Middle frontal gyrus (tissue), 1 donor: ENCODE data around the gene MS4A6A.
"Not testable (repeated sequence)": the region's sequence is repeated elsewhere in the genome, so short reads cannot be mapped to it uniquely, and the experiment has no call there.

Source experiments
- DNase-seq: peaks from one replicate; pipeline ENCODE4 v3.0.0-alpha.2; 2015; ENCODE audit warnings: low spot score; ENCODE audit errors: extremely low spot score

MS4A6A gene, protein sequence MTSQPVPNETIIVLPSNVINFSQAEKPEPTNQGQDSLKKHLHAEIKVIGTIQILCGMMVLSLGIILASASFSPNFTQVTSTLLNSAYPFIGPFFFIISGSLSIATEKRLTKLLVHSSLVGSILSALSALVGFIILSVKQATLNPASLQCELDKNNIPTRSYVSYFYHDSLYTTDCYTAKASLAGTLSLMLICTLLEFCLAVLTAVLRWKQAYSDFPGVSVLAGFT

DNA sequence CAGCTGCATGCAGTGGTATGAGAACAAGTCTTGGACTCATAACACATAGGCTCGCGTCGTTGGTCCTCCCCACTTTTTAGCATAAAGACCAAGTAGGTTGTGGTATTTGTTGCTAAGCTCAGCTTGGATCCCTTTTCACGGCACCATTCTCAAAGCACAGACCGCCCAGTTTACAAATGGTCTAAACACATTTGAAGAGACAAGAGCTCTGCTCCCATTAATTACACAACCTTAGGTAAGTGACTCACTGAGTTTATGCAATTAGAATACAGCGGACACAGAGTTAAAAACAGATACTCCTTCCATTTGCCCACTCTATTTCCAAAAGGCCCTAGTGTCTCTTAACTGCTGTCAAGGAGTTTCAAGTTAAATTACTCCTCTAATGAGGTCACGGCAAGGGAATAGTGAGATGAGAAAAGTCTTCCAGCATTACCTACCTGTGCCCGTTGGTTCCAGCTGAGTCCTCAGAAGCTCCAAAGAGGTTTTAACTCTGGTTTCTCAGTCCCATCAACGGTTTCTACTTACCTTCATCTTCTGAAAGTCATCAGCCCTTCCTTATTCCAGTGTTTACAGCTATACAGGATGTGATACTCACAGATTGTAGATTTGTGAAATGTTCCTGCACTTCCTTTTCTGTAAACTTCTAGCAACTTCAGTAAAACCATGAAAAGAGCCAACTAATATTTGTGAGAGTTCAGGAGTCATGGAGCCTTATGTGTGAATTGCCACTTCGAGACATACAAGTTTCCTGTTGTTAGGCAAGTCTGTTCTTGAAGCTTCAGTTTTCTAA, at the start of gene MS4A6A:
Gene MS4A6A (minus strand): TSS at position 543 of the 790 bp plus-strand sequence. CDS start 1,356 bp downstream, outside the sequence.
- no peak for DNase-seq

DNA sequence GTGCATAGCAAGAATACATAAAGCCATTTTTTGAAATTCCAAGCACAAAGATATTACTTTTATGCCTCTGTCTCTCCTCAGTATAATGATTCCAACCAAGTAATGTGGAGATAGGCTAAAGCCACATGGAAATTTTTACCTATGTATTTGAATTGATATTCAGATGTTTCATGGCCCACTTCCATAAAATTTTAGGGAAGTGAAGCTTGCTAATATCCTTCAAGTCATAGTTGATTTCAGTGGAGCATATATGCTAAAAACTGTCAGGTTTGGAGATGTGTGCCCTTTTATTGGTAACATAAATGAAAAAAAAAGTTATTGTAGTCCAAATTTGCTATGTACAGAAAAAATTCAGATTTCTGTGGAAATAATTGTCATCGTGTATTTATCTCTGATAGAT, 47.8 kb upstream of the MS4A6A start:
- no peak for DNase-seq

DNA sequence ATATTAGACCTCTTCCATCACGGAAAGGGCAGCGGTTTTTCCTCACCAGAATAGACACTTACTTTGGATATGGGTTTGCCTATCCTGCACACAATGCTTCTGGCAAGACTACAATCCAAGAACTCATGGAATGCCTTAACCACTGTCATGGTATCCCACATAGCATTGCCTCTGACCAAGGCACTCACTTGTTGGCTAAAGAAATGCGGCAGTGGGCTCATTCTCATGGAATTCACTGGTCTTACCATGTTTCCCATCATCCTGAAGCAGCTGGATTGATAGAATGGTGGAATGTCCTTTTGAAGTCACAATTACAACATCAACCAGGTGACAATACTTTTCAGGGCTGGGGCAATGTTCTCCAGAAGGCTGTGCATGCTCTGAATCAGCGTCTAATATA, 39.3 kb upstream of the MS4A6A start:
- no peak for DNase-seq

DNA sequence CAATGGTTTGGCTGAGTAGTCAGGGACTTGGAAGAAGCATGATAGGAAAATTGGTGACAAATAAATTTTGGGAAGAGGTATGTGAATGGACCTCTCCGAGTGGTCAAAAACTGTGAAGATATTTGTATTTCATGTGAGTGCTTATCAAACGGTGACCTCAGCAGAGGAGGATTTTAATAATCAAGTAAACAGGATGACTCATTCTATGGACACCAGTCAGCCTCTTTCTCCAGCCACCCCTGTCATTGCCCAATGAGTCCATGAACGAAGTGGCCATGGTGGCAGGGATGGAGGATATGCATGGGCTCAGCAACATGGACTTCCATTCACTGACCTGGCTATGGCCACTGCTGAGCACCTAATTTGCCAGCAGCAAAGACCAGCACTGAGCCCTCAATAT, 38.8 kb upstream of the MS4A6A start:
- no peak for DNase-seq

DNA sequence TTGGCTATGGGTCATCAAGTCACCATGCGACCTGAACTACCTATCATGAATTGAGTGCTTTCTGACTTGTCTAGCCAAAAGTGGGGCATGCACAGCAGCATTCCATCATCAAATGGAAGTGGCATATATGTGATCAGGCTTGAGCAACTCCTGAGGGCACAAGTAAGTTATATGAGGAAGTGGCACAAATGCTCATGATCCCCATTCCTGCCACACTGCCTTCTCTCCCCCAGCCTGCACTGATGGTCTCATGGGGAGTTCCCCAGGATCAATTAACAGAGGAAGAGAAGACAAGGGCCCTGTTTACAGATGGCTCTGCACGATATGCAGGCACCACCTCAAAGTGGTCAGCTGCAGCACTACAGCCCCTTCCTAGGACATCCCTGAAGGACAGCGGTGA, 38.3 kb upstream of the MS4A6A start:
- no peak for DNase-seq

DNA sequence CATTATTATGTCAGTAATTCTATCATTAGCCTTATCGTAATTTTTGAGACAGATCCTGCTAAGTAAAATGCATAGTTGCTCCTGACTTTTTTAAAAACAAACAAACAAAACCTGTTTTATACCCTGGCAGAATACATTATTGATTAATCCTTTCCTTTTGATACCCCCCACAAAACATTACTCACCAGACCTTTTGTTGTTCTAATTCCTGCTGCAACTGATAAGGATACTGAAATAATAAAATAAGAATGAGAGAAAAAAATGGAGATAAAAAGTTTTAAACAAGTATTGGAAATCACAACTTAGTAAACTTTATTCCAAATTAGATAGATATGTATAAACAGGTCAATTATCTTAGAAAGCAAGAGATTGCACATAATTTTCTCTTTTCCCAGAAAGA, 31.5 kb upstream of the MS4A6A start:
- DNase-seq = no peak

DNA sequence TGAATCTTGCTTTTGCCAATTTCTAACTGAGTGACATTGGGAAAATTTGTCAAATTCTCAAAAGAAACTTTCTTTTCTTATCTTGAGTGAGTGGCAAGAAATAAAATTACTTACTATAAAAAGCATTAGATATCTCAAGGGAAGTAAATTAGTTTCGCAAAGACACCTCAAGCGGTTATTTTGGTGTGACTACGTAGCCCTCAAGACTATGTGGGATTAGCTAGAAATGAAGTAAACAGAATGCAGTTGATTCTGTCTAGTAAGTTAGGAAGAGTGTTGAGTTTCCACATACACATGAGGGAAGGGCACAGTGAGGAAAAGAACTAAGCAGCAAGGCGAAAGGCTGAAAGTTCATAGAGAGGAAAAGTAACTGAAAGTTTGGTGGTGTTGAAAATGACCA, 28.3 kb upstream of the MS4A6A start:
- DNase-seq = no peak

DNA sequence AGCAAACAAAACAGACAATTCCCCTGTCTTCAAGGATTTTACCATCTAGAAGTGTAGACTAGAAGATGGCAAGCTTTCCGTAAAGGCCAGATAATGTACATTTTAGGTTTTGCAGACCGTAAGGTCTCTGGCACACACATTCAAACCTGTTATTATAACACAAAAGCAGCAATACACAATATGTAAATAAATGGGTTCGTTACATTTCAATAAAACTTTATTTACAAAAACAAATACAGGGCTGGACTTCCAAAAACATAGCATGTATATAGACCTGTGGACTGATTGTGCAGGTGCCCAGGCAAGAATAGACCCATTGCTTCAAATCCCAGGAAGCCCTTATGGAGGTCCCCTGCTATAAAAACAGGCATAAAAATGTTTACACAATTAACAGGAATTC, 27.1 kb upstream of the MS4A6A start:
- DNase-seq = no peak

DNA sequence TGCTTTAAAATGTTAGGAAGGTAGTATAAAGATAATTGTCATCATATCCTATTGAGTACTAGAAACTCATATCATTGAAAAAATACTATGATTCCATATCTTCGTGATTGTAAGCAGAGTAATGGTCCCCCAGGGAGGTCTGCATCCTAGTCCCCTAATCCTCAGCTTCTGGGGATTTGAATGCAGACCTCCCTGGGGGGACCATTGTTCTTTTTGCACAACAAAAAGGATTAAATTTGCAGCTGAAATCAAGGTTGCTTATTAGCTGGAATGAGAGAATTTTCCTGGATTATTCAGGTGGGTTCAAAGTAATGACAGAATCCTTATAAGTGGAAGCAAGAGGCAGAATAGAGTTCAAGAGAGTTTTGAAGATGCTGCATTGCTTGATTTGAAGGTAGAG, 26.1 kb upstream of the MS4A6A start:
- DNase-seq = no peak

DNA sequence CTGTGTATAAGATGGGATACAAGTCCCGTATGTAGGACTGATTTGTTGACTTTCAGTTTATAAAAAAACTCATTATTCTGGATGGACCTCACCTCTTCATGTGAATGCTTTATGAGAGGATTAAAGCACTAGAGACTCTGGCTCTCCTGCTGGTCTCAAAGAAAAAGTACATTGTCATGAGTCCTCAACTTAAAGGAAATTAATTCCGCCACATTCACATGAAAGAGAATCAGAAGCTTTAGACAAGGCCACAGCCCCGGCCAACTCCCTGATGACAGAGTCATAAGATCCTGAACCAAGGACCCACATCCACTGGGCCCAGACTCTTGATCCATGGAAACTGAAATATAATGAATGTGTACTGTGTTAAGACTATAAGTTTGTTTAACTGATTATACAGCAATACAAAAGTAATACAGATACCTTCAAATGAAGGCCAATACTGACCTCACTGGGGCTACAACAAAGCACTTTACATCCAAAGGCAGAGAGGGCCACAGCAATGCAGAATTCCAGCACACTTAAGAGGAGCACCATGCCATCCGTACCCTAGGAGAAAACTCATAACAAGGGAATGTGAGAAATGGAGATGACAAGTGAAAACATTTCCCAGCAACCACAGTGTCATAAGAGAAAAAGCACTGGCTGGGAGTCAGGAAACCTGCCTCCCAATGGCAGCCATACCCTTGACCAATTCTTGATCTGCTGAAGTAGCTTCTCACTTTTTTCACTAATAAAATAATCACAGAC, 25.4 kb upstream of the MS4A6A start:
- no peak for DNase-seq

DNA sequence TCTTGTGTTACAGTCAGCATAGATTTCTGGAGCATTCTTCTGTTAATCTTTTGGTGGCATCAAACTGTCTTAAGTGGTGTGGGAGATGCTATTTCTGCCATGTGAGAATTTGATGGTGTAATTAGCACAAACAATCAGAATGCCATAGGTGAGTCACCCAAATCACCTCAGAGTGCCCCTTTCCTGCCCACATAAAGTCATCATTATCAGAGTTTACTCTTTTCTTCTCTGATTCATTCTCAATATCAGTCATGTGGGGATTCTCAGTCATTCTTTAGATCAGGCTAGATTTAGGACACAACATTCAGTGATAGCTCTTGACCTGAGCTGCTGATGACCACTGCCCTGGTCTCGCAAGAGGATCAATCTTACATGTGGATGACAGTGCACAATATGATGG, 23.7 kb upstream of the MS4A6A start:
- DNase-seq = no peak

DNA sequence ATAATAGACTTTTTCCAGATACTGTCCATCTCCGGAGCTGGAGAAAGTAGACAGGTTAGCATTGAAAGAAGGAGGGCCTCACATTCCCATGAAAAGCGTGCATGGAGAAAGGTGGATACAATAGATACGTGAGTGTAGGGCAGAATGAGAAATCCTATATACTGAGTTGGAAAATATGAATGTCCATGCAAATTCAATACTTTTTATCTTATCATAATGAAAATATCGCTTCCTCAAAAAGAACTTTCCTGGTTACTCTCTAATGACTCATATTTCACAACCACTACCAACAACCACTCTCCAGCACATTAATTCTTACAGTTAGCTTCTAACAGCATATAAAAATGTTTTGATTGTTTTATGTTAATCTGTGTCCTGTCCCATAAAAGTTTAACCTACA, 22.0 kb upstream of the MS4A6A start:
- no peak for DNase-seq

DNA sequence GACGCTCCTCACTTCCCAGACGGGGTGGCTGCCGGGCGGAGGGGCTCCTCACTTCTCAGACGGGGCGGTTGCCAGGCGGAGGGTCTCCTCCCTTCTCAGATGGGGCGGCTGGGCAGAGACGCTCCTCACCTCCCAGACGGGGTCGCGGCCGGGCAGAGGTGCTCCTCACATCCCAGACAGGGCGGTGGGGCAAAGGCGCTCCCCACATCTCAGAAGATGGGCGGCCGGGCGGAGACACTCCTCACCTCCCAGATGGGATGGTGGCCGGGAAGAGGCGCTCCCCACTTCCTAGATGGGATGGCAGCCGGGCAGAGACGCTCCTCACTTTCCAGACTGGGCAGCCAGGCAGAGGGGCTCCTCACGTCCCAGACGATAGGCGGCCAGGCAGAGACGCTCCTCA, 18.5 kb upstream of the MS4A6A start:
- not testable (repeated sequence) for DNase-seq

DNA sequence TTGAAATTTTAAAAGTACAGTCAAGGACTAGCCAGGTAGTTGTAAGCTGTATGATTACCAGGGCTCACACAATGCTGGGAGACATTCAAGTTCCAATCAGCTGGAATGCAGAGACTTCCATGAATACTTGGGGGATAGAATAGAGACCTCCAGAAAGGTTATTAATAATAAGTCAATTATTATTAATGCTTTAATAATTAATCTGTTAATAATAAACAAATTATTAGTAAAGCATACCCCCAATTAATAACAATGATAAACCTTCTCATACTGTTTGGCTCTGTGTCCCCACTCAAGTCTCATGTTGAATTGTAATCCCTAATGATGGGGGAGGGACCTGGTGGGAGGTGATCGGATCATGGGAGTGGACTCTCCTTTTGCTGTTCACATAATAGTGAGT, 14.6 kb upstream of the MS4A6A start:
- no peak for DNase-seq

DNA sequence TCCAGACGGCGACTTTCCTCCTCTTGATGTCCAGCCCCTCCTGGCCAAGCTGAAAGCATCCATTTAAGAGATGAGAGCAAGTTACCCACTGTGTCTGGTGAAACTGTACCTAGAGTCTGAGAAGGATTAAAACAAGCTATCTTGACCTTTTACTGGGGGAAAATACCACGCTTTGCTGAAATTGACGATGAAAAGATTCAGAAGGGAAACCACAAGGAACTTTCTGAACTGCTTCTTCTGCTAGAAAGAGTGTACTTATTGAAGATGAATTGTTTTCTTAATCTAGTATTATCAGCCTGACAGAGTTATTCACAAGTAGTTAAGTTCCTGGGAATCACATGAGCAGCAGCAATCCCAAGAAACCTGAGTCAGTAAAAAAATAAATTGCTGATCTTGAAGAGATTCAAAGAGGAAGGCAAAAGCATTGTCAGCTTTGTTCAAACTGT, 13.1 kb upstream of the MS4A6A start:
- DNase-seq = no peak

DNA sequence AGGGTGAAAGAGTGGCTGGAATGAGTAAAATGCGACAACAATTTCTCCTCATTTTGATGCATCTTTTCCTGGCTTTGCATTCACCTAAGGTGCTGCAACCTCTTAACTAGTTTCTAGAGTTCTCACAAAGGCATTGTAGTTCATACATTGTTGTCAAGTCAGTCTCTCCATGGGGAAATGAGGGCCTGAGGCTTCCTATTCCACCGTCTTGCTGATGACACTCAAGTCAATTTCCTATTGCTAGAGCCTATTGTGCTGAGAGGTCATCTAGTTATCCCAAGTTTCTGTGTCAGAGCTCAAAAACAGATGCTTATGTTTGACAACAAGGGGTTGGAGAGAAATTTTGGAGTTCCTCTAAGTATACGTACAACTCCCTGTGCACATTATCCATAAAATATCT, 11.6 kb upstream of the MS4A6A start:
- no peak for DNase-seq

DNA sequence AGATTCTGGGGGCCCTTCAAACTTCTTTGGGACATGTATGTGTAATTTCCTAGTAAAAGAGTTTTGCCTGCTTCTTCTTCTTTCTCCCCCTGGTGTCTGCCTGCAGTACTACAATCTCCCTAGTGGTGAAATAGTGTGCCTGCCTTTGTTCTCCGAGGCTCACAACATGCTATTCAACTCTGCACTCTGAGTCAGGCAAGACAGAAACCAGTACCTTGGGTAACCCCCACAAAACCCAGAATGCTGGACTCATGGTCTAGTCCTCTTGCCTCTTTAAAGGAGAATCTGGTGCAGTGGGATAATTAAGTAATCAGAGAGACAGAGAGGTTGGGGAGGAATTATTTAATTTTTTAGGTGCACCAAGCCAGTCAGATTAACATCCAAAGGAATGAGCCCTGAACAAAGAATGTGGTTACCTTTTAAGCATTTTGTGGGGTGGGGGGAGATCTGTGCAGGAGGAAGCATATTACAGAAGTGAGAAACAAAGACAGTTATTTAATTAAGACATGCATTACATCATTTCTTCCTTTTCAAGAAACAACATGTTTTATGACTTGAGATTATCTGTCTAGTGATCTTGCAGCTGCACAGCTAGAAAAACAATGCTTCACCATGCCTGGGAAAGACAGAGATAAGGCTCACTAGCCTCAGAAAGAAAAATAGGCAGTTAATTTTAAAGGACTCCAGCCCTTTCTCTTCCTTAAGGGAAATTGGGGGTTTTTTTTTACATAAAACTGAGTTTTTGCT, 11.0 kb upstream of the MS4A6A start:
- DNase-seq = no peak

DNA sequence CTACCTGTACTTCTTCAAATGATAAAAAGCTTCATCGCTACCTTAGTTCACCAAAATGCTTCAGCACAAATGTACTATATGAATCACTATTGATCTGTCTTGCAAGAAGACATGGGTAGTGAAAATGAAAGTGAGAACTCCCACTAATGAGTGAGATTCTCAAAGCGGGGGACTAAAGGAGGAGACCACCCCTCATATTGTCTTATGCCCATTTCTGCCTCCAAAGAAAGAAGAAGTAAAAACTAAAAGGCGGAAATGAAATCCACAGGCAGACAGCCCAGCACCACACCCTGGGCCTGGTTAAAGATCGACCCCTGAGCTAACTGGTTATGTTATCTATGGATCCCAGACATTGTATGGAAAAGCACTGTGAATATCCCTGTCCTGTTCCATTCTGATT, 9.7 kb upstream of the MS4A6A start:
- not testable (repeated sequence) for DNase-seq

DNA sequence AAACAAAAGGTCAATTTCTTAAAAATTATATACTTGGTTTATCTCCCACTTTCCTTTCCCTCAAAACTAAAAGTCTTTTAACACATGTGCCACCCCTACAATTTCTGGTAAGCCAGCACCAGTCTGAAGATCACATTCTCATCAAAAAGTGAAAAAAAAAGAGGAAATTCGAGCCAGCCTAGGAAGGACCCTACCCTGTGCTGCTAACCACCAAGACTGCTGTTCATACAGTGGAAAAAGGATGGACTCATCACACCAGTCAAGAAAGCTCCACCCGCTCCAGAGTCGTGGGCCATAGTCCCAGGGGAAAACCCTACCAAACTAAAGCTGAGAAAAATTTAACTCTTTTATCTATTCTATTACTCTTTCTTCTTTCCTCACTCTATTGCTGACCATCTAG, 5.6 kb upstream of the MS4A6A start:
- DNase-seq = not testable (repeated sequence)

DNA sequence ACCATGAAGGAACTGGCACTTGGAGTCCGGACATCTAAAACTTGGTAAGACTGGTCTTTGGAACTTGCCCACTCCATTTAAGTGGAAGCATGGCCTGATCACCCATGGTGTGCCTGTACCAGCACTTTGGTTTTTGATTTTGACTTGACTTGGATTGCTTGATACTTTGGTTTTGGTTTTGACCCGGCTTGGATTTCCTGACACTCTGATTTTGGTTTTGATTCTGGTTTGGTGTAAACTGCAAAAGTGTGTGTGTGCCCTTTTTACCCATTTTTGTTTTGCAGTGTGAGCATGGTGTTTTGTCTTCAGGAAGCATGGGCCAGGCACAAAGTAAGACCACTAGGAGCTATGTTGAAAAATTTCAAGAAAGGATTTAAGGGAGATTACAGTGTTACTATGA, 3.2 kb upstream of the MS4A6A start:
- not testable (repeated sequence) for DNase-seq

DNA sequence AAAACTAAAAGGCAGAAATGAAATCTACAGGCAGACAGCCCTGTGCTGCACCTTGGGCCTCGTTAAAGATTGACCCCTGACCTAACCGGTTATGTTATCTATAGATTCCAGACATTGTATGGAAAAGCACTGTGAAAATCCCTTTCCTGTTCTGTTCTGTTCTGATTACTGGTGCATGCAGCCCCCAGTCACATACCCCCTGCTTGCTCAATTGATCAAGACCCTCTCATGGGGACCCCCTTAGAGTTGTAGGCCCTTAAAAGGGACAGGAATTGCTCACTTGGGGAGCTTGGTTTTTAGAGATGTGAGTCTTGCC, 2.6 kb upstream of the MS4A6A start:
- not testable (repeated sequence) for DNase-seq
